ENCODE data around the gene UBE2Q2. TPM values are rescaled to one million over a fixed set of nuclear protein-coding genes. Genes with fewer than 3 reads are reported as not detected.

The UBE2Q2 gene
- total RNA-seq, 1 donor from 2014 or later = 23.2 TPM

- ChIA-PET CTCF (interaction anchor here (0.6 to 4.0 kb wide), 2 partner anchors 9 to 328 kb away, joined by 3 to 64 read pairs; no protein-coding TSS in a partner anchor), POLR2A (no interaction called here)
- TF ChIP-seq, protein P1, sequence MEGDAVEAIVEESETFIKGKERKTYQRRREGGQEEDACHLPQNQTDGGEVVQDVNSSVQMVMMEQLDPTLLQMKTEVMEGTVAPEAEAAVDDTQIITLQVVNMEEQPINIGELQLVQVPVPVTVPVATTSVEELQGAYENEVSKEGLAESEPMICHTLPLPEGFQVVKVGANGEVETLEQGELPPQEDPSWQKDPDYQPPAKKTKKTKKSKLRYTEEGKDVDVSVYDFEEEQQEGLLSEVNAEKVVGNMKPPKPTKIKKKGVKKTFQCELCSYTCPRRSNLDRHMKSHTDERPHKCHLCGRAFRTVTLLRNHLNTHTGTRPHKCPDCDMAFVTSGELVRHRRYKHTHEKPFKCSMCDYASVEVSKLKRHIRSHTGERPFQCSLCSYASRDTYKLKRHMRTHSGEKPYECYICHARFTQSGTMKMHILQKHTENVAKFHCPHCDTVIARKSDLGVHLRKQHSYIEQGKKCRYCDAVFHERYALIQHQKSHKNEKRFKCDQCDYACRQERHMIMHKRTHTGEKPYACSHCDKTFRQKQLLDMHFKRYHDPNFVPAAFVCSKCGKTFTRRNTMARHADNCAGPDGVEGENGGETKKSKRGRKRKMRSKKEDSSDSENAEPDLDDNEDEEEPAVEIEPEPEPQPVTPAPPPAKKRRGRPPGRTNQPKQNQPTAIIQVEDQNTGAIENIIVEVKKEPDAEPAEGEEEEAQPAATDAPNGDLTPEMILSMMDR (IDR thresholded peaks at IDR 0.05) = no peak
- H3K9me3 Mint-ChIP-seq = no peaks in the 10 kb centered on the region
- H3K36me3 Mint-ChIP-seq (ENCODE audit: low read depth) = no peaks in the 10 kb centered on the region
- intact Hi-C loops (cut with micrococcal nuclease) = no loop called here
- H3K27ac Mint-ChIP-seq = no peak overlapping the region
- ATAC-seq (ENCODE audit: low read depth) (no peak), DNase-seq (no peak)
- peaks cover 23% of the 10 kb centered on the region for H3K27me3 Mint-ChIP-seq
- H3K4me1 Mint-ChIP-seq = no peaks in the 10 kb centered on the region
- no peak overlapping the region for H3K4me3 Mint-ChIP-seq
Measured at GRCh38 chr15:75810874-75811498, 32.3 kb upstream of the UBE2Q2 start.

DNA sequence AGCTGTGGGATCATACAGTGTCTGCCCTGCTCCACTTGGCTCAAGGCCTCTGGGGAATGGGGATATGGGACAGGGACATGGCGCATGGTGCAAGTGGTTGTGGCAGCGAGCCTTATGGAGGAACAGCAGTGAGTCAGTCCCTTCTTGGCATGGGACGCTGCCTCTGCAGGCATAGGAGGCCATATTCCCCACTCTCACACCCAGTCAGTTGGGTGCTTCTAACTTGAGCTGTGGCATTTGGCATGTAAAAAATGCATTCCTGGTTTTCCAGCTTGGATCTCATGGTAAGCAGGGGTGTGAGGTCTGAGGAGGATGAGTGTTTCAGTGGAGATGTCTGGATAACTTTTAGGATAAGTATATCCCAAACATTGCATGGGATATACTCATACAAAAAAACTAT lies 31.6 kb upstream of the UBE2Q2 start:
- intact Hi-C loops (cut with micrococcal nuclease) = no loop called here
- TF ChIP-seq, protein P1 (IDR thresholded peaks at IDR 0.05) = no peak
- POLR2A ChIA-PET = no interaction called here
- no peaks in the 10 kb centered on the region for H3K36me3 Mint-ChIP-seq (ENCODE audit: low read depth)
- H3K27ac Mint-ChIP-seq = no peak overlapping the region
- no peak overlapping the region for H3K4me3 Mint-ChIP-seq
- CTCF ChIA-PET = interaction anchor here (4.0 kb wide), 1 partner anchor 327 kb away, joined by 64 read pairs; no protein-coding TSS in a partner anchor
- ATAC-seq (ENCODE audit: low read depth) (no peak), DNase-seq (no peak)
- peaks cover 21% of the 10 kb centered on the region for H3K27me3 Mint-ChIP-seq
- no peaks in the 10 kb centered on the region for H3K9me3 Mint-ChIP-seq
- H3K4me1 Mint-ChIP-seq = no peaks in the 10 kb centered on the region

- DNase-seq (no peak), ATAC-seq (ENCODE audit: low read depth) (no peak)
- Mint-ChIP-seq H3K27ac (no peak overlapping the region), H3K27me3 (peaks cover 10% of the 10 kb centered on the region), H3K36me3 (ENCODE audit: low read depth) (no peaks in the 10 kb centered on the region), H3K4me3 (no peak overlapping the region), H3K4me1 (peaks cover 2% of the 10 kb centered on the region), H3K9me3 (no peaks in the 10 kb centered on the region)
- intact Hi-C loops (cut with micrococcal nuclease) = no loop called here
- TF ChIP-seq, protein P1 (IDR thresholded peaks at IDR 0.05) = no peak
- CTCF ChIA-PET = interaction anchor here (1.5 kb wide), 1 partner anchor 13 kb away, joined by 5 read pairs; no protein-coding TSS in a partner anchor
- POLR2A ChIA-PET = no interaction called here
Measured at GRCh38 chr15:75814794-75815193, 28.5 kb upstream of the UBE2Q2 start.

DNA sequence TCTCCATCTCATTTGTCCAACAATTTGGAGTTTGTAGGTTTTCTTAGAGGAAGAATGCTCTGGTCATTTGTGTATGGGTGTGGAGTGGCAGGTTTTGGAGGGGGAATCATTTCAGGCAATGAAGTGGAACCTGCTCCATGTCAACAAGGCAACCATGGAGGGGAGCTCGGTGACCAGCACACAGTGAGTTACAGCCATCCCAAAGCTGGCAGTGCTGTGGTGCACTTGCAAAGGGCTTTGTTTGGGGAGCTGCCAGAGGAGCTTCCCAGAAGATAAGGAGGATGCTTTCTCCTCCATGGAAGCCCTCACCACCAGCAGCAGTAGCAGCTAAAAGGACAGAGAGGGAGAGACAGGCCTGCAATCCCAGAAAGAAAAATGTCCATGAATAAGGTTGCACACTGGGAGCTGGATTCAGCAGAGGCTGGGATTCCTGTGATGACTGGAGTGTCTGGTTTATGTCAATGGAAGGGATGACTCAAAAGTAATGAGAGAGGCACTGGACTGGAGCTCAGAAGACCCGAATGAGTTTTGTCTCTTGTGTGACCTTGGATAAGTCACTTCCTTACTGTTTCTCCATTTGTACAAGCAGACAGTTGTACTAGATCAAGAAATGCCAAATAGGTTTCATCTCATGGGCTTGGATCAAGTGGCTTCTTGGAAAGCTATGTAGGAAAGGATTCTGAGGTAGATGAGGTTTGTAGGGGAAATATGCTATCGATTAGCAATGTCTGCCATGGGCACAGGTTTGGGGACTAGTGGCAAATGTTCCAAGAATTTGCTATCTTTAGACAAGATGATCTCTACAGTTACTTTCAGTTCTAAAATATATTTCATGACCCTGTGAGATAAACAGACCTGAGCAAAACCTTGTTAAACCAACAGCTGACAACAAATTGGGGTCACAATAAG lies 27.2 kb upstream of the UBE2Q2 start:
- intact Hi-C loops (cut with micrococcal nuclease) = no loop called here
- Mint-ChIP-seq H3K4me3 (no peak overlapping the region), H3K9me3 (no peaks in the 10 kb centered on the region), H3K27me3 (peaks cover 2% of the 10 kb centered on the region), H3K36me3 (ENCODE audit: low read depth) (no peaks in the 10 kb centered on the region), H3K4me1 (peaks cover 2% of the 10 kb centered on the region), H3K27ac (no peak overlapping the region)
- ChIA-PET POLR2A (no interaction called here), CTCF (interaction anchor here (0.9 kb wide), 1 partner anchor 14 kb away, joined by 3 read pairs; no protein-coding TSS in a partner anchor)
- DNase-seq = no peak
- ATAC-seq (ENCODE audit: low read depth) = no peak
- TF ChIP-seq, protein P1 (IDR thresholded peaks at IDR 0.05) = no peak
